HepG2 (cell line): ENCODE results near the gene GSTP1.

ENCODE experiments used
- CREB3 ChIP-seq: sonication (generic); formaldehyde crosslinking; IDR thresholded peaks from 2 replicates; pipeline ENCODE4 v1.5.0; 2020; ENCODE audit warnings: missing genetic modification reagents
- KDM5A ChIP-seq: fragments of 200-600 bp; sonication (generic); IDR thresholded peaks from 2 replicates; pipeline ENCODE4 v1.7.0; 2018; ENCODE audit warnings: antibody characterized with exemption, mild to moderate bottlenecking, low read length, borderline replicate concordance
- PHF8 ChIP-seq: sonication (generic); formaldehyde crosslinking; IDR thresholded peaks from 2 replicates; pipeline ENCODE4 v1.5.0; 2020; ENCODE audit warnings: missing genetic modification reagents

DNA sequence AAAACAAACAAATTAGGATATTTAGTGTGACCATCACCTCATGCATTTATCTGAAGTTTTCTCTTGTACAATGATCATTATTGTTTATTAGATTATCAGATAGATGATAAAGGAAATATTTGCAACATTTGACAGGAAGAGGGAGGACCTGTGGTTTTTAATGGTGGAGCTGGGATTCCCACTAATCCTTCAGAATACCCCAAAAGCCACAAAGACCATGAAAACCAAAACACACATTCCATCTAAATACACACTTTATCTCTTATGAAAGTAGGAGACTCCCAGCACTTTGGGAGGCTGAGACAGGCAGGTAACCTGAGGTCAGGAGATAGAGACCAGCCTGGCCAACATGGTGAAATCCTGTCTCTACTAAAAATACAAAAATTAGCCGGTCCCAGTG lies 15.5 kb downstream of the GSTP1 start:
- TF ChIP-seq CREB3 (CRISPR knock-in tag) (no peak), KDM5A (no peak), PHF8 (CRISPR knock-in tag) (no peak)
